ENCODE data around the gene SEC24D.

The SEC24D gene

GRCh38 chr4:118760092-118760491 lies 75.8 kb downstream of the SEC24D start:
- TF ChIP-seq GATA2 (IDR thresholded peaks at IDR 0.05; ENCODE audit: low read depth, low read length) (no peak), GATA3 (IDR thresholded peaks at IDR 0.05; ENCODE audit: low read depth, low read length) (no peak)

- TF ChIP-seq GATA3 (IDR thresholded peaks at IDR 0.05; ENCODE audit: low read depth, low read length) (peak; percentile 54; the same call in 1 of the 2 replicates), GATA2 (IDR thresholded peaks at IDR 0.05; ENCODE audit: low read depth, low read length) (peak; percentile 43; the same call in 1 of the 2 replicates)
Observed at GRCh38 chr4:118759481-118759880, 76.4 kb downstream of the SEC24D start.

GRCh38 chr4:118758293-118758692 lies 77.6 kb downstream of the SEC24D start:
- no peak for TF ChIP-seq GATA3 (IDR thresholded peaks at IDR 0.05; ENCODE audit: low read depth, low read length)
- TF ChIP-seq GATA2 (IDR thresholded peaks at IDR 0.05; ENCODE audit: low read depth, low read length) = no peak

DNA sequence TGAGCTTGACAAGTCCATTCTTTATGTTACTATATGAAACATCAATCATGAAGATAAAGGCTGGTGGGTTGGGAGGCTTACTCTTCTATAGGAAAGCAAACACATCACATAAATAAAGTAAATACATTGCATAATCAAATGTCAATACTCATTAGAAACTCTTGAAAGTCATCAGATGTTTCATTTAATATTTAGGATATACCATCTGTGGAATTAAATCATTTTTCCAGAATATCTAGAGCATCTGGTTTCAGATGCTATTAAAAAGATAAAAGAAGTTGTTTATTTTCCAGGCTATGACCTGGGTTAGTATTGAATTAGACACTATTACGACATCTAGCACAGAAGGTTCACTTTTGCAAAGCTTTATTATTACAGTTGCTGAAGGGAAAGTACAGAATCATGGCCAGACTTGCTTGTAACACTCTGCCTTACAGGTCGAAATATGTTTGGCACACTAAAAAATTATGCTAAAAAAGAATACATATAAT lies 78.1 kb downstream of the SEC24D start:
- TF ChIP-seq GATA2 (IDR thresholded peaks at IDR 0.05; ENCODE audit: low read depth, low read length) (no peak), GATA3 (IDR thresholded peaks at IDR 0.05; ENCODE audit: low read depth, low read length) (no peak)

DNA sequence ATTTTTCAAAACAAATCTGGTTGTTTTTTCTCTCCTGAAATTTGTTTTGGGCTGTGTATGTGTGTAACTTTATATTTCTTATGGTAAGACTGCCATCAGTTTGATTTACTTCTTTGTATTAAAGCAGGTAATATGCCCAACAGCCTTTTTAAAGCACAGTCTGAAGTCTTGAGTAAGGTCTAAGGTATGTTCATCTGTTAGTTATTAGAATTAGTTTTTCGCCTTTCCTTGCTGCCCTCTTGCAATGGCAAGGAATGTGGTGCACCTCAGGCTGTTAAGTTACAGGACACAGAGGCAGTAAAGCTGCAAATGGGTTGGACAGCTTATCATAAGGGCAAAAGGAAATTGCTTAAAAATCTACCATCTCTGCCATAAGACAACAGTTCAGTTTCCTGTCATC lies 79.0 kb downstream of the SEC24D start:
- no peak for TF ChIP-seq GATA3 (IDR thresholded peaks at IDR 0.05; ENCODE audit: low read depth, low read length)
- TF ChIP-seq GATA2 (IDR thresholded peaks at IDR 0.05; ENCODE audit: low read depth, low read length) = no peak

- TF ChIP-seq GATA3 (IDR thresholded peaks at IDR 0.05; ENCODE audit: low read depth, low read length) = no peak
- TF ChIP-seq GATA2 (IDR thresholded peaks at IDR 0.05; ENCODE audit: low read depth, low read length) = no peak
Observed at GRCh38 chr4:118756429-118756828, 79.5 kb downstream of the SEC24D start.

DNA sequence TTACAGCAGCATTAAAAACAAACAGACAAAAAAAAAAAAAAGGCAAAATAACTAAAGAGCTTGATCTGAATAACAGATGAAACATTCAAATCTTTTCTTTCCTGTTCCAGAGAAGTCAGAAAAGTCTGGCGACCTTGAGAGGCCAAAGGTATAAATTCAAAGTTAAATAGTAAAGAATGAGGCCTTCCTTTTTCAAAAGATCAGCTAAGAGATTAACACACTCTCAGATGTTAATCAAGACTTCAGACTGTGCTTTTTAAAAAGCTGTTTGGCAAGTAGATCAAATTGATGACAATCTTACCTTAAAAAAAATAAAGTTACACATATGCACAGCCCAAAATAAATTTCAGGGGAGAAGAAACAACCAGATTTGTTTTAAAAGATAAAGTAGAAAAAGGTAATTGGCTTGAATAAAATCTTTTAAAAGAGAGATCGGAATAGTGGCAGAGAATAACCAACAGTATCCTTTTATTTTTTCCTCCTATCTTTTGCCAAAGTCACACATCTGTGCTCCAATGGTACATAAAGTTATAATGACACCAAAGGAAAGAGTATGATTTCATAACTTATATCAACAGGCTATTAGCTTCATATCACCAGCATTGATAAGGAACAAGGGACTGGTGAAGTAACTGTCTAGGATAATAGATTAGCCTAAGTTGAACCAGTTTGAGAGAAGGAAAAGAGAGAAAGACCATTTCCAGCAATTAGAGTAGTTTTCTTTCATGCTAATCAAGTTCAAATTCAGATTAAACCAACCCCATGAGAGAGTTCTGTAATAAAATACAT lies 80.3 kb downstream of the SEC24D start:
- TF ChIP-seq GATA2 (IDR thresholded peaks at IDR 0.05; ENCODE audit: low read depth, low read length) = no peak
- TF ChIP-seq GATA3 (IDR thresholded peaks at IDR 0.05; ENCODE audit: low read depth, low read length) = no peak

- TF ChIP-seq GATA2 (IDR thresholded peaks at IDR 0.05; ENCODE audit: low read depth, low read length) (no peak), GATA3 (IDR thresholded peaks at IDR 0.05; ENCODE audit: low read depth, low read length) (no peak)
Observed at GRCh38 chr4:118754890-118755289, 81.0 kb downstream of the SEC24D start.

DNA sequence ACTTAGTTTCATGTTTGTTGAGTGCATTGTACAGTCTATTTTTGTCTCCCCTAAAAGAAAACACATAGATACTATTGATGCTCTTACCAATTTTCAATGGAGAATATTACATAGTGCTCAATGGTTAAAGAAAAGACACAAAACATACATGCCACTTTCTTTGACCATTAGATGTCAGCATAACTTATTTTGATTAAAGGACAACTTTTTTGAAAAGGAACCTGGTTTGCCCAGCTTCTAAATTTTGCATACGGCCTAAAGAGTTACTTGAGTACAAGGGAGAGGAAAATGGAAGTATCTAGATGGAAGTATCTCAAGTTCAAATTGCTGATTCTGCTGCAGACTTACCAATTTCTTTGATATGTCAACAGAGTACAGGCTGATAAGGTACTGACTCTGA lies 82.2 kb downstream of the SEC24D start:
- no peak for TF ChIP-seq GATA3 (IDR thresholded peaks at IDR 0.05; ENCODE audit: low read depth, low read length)
- no peak for TF ChIP-seq GATA2 (IDR thresholded peaks at IDR 0.05; ENCODE audit: low read depth, low read length)

DNA sequence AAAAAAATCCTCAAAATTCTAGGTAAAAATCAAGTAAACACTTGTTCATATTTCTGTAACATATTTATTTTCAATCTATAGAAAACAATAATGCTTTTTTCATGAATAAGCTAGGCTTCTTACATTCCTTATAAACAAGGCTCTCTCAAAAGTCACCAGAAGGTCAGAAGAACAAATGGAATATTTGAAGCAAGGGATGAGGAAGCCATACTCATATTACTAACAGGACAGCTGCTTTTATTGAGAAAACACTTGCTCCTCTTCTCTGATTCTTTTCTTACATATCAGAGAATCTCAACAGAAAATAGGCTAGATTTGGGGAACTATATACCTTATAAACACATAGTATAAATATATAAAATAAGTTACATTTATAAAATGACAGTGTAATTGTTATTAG lies 82.8 kb downstream of the SEC24D start:
- TF ChIP-seq GATA2 (IDR thresholded peaks at IDR 0.05; ENCODE audit: low read depth, low read length) (no peak), GATA3 (IDR thresholded peaks at IDR 0.05; ENCODE audit: low read depth, low read length) (no peak)

DNA sequence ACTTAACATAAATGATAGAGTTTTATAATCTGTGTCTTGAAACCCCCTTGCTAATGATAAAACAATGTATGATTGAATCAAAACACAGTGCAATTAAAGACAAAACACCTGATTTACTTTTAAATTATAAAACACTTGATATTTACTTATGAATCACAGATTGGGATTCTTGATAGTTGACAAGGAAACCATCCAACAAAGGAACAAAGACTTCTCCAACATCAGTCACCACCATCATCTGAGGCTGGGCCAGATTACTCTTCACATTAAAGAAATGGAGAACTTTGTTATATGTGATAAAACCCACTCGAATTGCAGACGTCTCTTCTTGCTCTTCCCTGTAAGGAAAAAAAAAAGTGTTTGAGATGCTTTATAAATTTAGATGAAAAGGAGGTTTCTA lies 83.4 kb downstream of the SEC24D start:
- TF ChIP-seq GATA2 (IDR thresholded peaks at IDR 0.05; ENCODE audit: low read depth, low read length) (no peak), GATA3 (IDR thresholded peaks at IDR 0.05; ENCODE audit: low read depth, low read length) (no peak)

DNA sequence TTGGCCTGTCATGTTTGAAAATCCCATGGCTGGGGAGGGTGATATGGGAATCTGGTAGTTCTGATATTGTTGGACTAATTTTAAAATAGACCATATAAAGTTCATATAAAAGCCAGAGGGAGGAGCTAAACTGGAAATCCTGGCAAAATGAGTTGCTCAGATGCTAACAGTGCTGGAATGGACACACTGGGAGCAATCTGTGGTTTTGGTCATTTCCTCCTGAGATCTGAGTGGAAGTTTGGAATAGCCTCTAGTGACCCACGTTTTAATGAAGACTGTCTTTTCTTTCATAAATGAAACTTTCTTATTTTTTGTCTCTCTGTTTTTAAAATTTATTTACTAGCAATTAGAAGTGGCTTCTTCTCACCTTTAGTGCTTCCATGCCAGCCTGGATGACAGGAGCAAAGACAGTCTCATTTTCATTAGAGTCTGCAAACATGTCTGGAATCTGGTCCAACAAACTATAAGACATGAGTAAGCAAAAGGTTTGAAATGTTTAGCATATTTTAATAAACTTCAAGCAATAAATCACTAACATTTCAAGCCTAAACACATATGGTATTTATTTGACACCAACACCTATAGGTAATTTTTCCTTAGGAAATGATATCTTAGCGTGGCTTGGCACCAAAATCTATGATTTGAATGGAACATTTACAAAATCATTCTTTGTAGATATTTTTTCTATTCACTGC lies 84.2 kb downstream of the SEC24D start:
- TF ChIP-seq GATA2 (IDR thresholded peaks at IDR 0.05; ENCODE audit: low read depth, low read length) = no peak
- no peak for TF ChIP-seq GATA3 (IDR thresholded peaks at IDR 0.05; ENCODE audit: low read depth, low read length)

DNA sequence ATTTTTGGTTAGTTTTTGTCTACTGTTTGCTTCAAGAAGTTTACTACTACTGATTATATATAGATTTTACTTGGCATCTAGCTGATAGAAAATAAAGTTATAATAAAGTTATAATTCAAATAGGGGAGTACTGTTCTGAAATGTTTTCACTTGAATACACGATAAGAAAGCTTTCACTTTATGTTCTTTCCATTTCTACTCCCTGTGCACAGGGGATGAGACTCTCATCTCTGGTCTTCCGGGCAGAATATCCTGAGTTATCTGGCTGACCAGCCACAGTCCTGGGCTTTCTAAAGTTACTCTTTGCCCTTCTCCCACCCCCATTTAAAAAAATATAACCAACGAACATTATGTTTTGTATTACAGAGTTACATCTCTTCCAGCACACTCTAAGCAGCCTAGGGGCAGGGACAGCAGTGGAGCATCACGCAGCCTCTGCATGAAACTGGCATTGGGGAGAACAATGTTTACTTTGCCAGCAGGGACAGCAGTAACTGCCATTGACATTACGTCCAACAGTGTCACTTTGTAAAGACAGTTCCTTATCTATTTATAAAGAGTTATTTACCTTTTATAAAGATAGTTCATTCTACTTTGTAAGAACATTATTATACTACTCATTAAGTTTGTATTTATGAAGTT lies 86.5 kb downstream of the SEC24D start:
- TF ChIP-seq GATA2 (IDR thresholded peaks at IDR 0.05; ENCODE audit: low read depth, low read length) = no peak
- TF ChIP-seq GATA3 (IDR thresholded peaks at IDR 0.05; ENCODE audit: low read depth, low read length) = no peak

DNA sequence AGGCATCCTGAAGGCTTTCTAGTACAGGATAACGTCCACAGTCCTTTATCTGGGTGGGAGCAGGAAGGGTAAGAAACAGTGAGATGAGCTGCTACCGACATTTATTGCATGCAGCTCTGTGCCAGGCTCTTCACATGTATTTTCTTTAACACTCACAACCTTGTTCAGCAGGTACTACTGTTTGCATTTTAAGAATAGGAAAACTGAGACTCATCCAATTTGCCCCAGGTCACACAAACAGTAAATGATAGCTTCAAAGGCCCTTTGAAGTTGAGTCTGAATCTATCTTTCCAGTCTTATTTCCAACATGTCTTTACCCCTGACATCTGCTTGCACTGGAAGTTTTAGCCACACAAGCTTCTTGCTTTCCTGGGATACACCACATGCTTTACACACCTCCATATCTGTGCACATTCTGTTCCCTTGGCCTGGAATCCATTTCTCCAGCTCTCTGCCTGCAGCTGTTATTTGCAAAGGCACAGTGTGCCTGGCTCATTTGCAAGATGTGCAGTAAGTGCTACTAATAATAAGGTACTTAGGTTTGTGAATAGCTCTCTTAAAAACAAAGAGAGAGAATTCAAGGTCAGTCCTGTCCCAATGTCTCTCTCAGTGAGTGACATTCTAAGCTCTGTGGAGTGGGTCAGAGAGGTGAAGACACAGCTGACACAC lies 89.5 kb downstream of the SEC24D start:
- TF ChIP-seq GATA3 (IDR thresholded peaks at IDR 0.05; ENCODE audit: low read depth, low read length) = no peak
- TF ChIP-seq GATA2 (IDR thresholded peaks at IDR 0.05; ENCODE audit: low read depth, low read length) = no peak
